ENCODE data around the gene SDK1.

DNA sequence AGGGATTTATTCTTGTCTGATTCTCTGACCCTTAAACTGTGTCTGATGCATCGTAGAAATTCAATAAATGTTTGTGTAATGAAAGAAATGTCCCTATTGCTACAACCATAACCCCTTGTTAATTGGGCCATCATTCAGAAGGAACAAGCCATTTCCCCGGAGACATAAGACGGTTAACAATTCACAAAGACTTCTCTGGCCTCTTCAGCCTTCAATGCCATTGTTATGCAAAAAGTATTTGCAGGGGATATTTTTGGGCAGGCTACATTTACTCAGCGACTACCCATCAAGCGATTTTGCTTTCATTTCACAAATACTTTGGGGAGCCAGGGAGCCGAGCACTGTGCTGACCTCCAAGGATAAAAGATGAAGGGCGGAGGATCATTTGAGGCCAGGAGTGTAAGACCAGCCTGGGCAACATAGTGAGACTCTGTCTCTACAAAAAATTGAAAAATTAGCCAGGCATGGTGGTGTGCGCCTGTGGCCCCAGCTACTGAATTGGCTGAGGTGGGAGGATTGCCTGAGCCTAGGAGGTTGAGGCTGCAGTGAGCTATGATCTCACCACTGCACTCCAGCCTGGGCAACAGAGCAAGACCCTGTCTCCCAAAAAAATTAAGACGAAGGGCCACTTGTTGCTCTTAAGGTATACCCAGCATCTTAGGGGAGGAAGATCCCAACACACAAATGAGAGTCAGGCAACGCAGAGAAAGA is 20.0 kb upstream of the SDK1 start:
- TF ChIP-seq POLR2A (IDR thresholded peaks at IDR 0.05) (no peak), CTCF (IDR thresholded peaks at IDR 0.05) (no peak)

Data from body of pancreas (tissue), 4 donors.